Dendritic cell treated with granulocyte-macrophage colony-stimulating factor and Interleukin-4, amounts not matched to agents 40 ng/mL and 50 ng/mL, for 4 days (primary cell): ENCODE measurements around the gene NOCT.

Source experiments
- H3K27ac Mint-ChIP-seq: one replicate; pipeline ENCODE4 v1.8.0; 2022; ENCODE audit warnings: mild to moderate bottlenecking, mixed read lengths
- H3K27me3 Mint-ChIP-seq: one replicate; pipeline ENCODE4 v1.8.0; 2022; ENCODE audit warnings: mild to moderate bottlenecking, mixed read lengths
- H3K36me3 Mint-ChIP-seq: one replicate; pipeline ENCODE4 v1.8.0; 2022; ENCODE audit warnings: low read depth, mixed read lengths
- H3K4me1 Mint-ChIP-seq: one replicate; pipeline ENCODE4 v1.8.0; 2022; ENCODE audit warnings: low read depth, mixed read lengths
- H3K4me3 Mint-ChIP-seq: one replicate; pipeline ENCODE4 v1.8.0; 2022; ENCODE audit warnings: mild to moderate bottlenecking, moderate library complexity, mixed read lengths
- H3K9me3 Mint-ChIP-seq: one replicate; pipeline ENCODE4 v1.8.0; 2022; ENCODE audit warnings: mixed read lengths
- intact Hi-C: fragments of 100-400 bp; cut with micrococcal nuclease; formaldehyde crosslinking; loops from one replicate; pipeline ENCODE4 v1.15.0; 2022

The NOCT gene, protein sequence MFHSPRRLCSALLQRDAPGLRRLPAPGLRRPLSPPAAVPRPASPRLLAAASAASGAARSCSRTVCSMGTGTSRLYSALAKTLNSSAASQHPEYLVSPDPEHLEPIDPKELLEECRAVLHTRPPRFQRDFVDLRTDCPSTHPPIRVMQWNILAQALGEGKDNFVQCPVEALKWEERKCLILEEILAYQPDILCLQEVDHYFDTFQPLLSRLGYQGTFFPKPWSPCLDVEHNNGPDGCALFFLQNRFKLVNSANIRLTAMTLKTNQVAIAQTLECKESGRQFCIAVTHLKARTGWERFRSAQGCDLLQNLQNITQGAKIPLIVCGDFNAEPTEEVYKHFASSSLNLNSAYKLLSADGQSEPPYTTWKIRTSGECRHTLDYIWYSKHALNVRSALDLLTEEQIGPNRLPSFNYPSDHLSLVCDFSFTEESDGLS

GRCh38 chr4:139015269-139015947 lies at the start of gene NOCT:
Gene NOCT (plus strand): TSS chr4:139015781. CDS start chr4:139015982, 201 bp downstream.
- peaks cover 10% of the 10 kb centered on the region for H3K36me3 Mint-ChIP-seq
- peak within 1 kb of the TSS; percentile 79 for H3K4me3 Mint-ChIP-seq
- peak within 1 kb of the TSS; percentile 98 for H3K27ac Mint-ChIP-seq
- H3K9me3 Mint-ChIP-seq = no peaks in the 10 kb centered on the region
- H3K27me3 Mint-ChIP-seq = no peaks in the 10 kb centered on the region
- intact Hi-C loops = loop anchor here (1.0 to 5.0 kb wide), 2 partner anchors 38 to 67 kb away; no protein-coding TSS in a partner anchor
- peaks cover 40% of the 10 kb centered on the region for H3K4me1 Mint-ChIP-seq

DNA sequence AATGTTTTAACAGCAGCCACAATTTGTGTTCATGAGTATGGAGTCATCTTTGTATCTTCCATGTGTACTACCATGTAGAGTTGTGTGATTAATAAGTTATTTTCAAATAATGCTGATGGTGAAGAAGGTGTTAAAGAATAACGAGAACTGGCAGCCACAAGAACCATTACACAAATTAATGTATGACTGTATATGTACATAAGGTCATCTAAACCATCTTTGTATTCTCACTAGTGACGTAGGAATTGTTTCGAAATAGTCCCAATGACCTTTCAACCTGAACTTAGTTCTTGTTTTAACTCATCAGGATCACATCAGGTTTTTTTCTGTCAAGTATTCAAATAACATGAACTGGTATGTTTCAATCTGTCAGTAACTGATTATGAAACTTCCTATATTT lies 48.3 kb upstream of the NOCT start:
- H3K27ac Mint-ChIP-seq = no peak overlapping the region
- H3K9me3 Mint-ChIP-seq = no peaks in the 10 kb centered on the region
- H3K36me3 Mint-ChIP-seq = no peaks in the 10 kb centered on the region
- H3K4me3 Mint-ChIP-seq = no peak overlapping the region
- H3K4me1 Mint-ChIP-seq = peaks cover 12% of the 10 kb centered on the region
- no peaks in the 10 kb centered on the region for H3K27me3 Mint-ChIP-seq
- intact Hi-C loops = no loop called here

GRCh38 chr4:138972956-138973801 lies 42.4 kb upstream of the NOCT start:
- Mint-ChIP-seq H3K9me3 (no peaks in the 10 kb centered on the region), H3K4me1 (peaks cover 22% of the 10 kb centered on the region), H3K27me3 (no peaks in the 10 kb centered on the region), H3K27ac (no peak overlapping the region), H3K36me3 (no peaks in the 10 kb centered on the region), H3K4me3 (no peak overlapping the region)
- intact Hi-C loops = no loop called here

DNA sequence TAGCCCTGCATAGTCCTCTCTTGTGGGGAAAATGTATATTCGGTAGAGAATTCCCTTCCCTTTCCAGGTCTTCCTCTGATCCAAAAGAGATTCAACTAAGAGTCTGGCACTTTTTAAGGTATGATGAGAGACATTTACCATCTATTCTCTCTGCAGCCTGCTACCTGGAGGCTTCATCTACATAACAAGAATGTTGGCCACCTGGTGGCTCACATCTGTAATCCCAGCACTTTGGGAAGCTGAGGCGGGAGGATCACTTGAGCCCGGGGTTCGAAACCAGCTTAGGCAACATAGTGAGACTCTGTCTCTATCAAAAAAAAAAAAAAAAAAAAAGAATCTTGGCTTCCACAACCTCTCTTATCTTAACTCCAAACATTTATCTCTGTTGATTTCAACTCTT lies 40.4 kb upstream of the NOCT start:
- intact Hi-C loops = loop anchor here (5.0 kb wide), 1 partner anchor 42 kb away; the partner anchor contains the start of gene NOCT
- no peak overlapping the region for H3K4me3 Mint-ChIP-seq
- no peaks in the 10 kb centered on the region for H3K27me3 Mint-ChIP-seq
- no peak overlapping the region for H3K27ac Mint-ChIP-seq
- peaks cover 27% of the 10 kb centered on the region for H3K4me1 Mint-ChIP-seq
- H3K9me3 Mint-ChIP-seq = no peaks in the 10 kb centered on the region
- no peaks in the 10 kb centered on the region for H3K36me3 Mint-ChIP-seq

- no peaks in the 10 kb centered on the region for H3K9me3 Mint-ChIP-seq
- intact Hi-C loops = loop anchor here (5.0 kb wide), 1 partner anchor 41 kb away; the partner anchor contains the start of gene NOCT
- H3K27me3 Mint-ChIP-seq = no peaks in the 10 kb centered on the region
- no peak overlapping the region for H3K4me3 Mint-ChIP-seq
- H3K4me1 Mint-ChIP-seq = peaks cover 27% of the 10 kb centered on the region
- H3K27ac Mint-ChIP-seq = peak overlapping the region; percentile 1
- H3K36me3 Mint-ChIP-seq = no peaks in the 10 kb centered on the region
These were observed 39.1 kb upstream of the NOCT start for GRCh38 chr4:138976526-138976925.

DNA sequence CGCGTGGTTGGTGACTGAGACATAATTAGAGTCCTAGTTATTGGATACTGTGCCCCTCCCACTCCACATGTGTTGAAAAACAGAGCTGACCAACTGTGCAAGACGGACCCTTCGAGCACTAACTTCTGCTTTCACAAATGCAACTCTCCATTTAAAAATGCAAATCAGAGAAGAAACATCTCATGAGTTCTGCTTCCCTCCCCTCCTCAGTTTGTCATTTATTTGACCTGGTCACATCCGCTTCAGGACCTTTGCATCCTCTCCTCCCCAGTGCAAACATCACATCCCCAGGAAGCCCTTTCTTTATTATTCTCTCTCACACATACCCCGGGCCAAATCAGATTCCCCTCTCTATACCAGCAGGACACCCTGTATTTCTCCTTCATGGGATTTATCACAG lies 38.1 kb upstream of the NOCT start:
- intact Hi-C loops = loop anchor here (5.0 kb wide), 1 partner anchor 40 kb away; the partner anchor contains the start of gene NOCT
- peaks cover 36% of the 10 kb centered on the region for H3K4me1 Mint-ChIP-seq
- no peaks in the 10 kb centered on the region for H3K36me3 Mint-ChIP-seq
- no peaks in the 10 kb centered on the region for H3K27me3 Mint-ChIP-seq
- H3K9me3 Mint-ChIP-seq = no peaks in the 10 kb centered on the region
- peak overlapping the region; percentile 4 for H3K4me3 Mint-ChIP-seq
- peak overlapping the region; percentile 1 for H3K27ac Mint-ChIP-seq

DNA sequence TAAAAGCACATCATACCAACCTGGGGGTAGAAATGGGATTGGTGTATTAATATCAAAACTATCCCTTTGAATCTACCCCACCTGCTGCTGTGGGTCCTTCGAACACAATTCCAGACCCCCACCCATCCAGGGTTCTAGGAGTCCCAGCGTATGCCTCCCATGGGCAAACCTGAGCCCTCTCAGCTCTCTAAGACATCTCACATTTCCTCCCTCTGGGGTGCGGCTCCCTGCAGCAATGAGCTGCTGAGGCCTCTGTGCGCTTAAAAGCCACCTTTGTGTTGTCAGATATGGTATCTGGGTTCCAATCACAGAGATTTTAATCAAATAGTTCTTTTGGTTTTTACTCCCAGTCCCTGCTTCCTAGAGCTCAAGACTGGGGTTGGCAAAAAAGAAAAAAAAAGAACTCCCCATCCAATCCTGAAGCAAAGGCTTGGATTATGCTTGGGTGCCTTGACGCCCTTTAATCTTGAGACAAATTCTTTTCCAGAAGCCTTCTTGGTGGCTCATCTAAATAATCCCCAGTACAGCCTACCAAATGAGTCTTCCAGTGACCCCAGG lies 37.5 kb upstream of the NOCT start:
- Mint-ChIP-seq H3K4me1 (peaks cover 38% of the 10 kb centered on the region), H3K27me3 (no peaks in the 10 kb centered on the region), H3K4me3 (no peak overlapping the region), H3K36me3 (no peaks in the 10 kb centered on the region), H3K27ac (peak overlapping the region; percentile 1), H3K9me3 (no peaks in the 10 kb centered on the region)
- intact Hi-C loops = loop anchor here (5.0 kb wide), 1 partner anchor 39 kb away; the partner anchor contains the start of gene NOCT

- Mint-ChIP-seq H3K4me3 (no peak overlapping the region), H3K27me3 (no peaks in the 10 kb centered on the region), H3K36me3 (no peaks in the 10 kb centered on the region), H3K27ac (no peak overlapping the region), H3K9me3 (no peaks in the 10 kb centered on the region), H3K4me1 (peaks cover 36% of the 10 kb centered on the region)
- intact Hi-C loops = loop anchor here (5.0 kb wide), 1 partner anchor 39 kb away; the partner anchor contains the start of gene NOCT
These were observed 37.0 kb upstream of the NOCT start for GRCh38 chr4:138978600-138978999.

DNA sequence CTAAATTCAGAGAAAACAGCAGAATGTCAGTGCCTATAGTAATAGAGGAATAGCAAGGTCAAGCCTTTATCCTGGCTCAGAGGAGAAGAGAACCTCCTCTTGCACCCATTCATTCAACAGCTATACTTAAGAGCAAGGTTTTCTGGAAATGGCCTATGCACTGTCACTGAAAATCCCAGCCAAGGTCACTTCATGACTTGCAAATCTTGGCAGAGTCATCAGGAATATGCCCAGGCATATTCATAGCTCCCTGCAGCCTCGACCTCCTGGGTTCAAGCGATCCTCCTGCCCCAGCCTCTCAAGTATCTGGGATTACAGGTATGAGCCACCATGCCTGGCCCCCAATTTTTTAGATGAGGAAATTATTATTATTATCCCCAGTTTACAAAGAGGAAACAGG lies 35.8 kb upstream of the NOCT start:
- Mint-ChIP-seq H3K4me3 (no peak overlapping the region), H3K9me3 (no peaks in the 10 kb centered on the region), H3K4me1 (peaks cover 35% of the 10 kb centered on the region), H3K36me3 (no peaks in the 10 kb centered on the region), H3K27me3 (no peaks in the 10 kb centered on the region), H3K27ac (no peak overlapping the region)
- intact Hi-C loops = loop anchor here (5.0 kb wide), 1 partner anchor 38 kb away; the partner anchor contains the start of gene NOCT

GRCh38 chr4:138981930-138982390 lies 33.6 kb upstream of the NOCT start:
- H3K9me3 Mint-ChIP-seq = no peaks in the 10 kb centered on the region
- intact Hi-C loops = no loop called here
- H3K4me3 Mint-ChIP-seq = no peak overlapping the region
- H3K36me3 Mint-ChIP-seq = no peaks in the 10 kb centered on the region
- H3K4me1 Mint-ChIP-seq = peaks cover 35% of the 10 kb centered on the region
- H3K27ac Mint-ChIP-seq = peak overlapping the region; percentile 39
- no peaks in the 10 kb centered on the region for H3K27me3 Mint-ChIP-seq

- H3K27me3 Mint-ChIP-seq = no peaks in the 10 kb centered on the region
- peaks cover 27% of the 10 kb centered on the region for H3K4me1 Mint-ChIP-seq
- H3K4me3 Mint-ChIP-seq = no peak overlapping the region
- no peaks in the 10 kb centered on the region for H3K36me3 Mint-ChIP-seq
- H3K27ac Mint-ChIP-seq = peak overlapping the region; percentile 41
- intact Hi-C loops = no loop called here
- no peaks in the 10 kb centered on the region for H3K9me3 Mint-ChIP-seq
These were observed 32.8 kb upstream of the NOCT start for GRCh38 chr4:138982754-138983153.

- H3K9me3 Mint-ChIP-seq = no peaks in the 10 kb centered on the region
- H3K27ac Mint-ChIP-seq = no peak overlapping the region
- H3K4me3 Mint-ChIP-seq = no peak overlapping the region
- intact Hi-C loops = no loop called here
- no peaks in the 10 kb centered on the region for H3K27me3 Mint-ChIP-seq
- H3K4me1 Mint-ChIP-seq = peaks cover 18% of the 10 kb centered on the region
- H3K36me3 Mint-ChIP-seq = no peaks in the 10 kb centered on the region
These were observed 31.9 kb upstream of the NOCT start for GRCh38 chr4:138983690-138984089.

DNA sequence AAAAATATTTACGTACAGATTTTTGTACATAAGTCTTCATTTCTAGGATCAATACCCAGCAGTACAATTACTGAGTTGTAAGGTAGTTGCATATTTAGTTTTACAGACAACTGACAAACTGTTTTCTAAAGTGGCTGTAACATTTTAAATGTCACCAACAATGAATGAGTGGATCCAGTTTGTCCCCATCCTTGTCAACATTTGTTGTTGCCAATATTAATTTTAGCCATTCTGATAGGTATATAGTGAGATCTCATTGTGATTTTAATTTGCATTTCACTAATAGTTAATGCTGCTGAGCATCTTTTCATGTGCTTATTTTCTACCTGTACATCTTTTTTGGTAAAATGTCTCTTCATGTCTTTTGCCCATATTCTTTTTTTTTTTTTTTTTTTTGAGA lies 30.9 kb upstream of the NOCT start:
- Mint-ChIP-seq H3K27me3 (no peaks in the 10 kb centered on the region), H3K27ac (no peak overlapping the region), H3K9me3 (no peaks in the 10 kb centered on the region), H3K4me3 (no peak overlapping the region), H3K4me1 (peaks cover 18% of the 10 kb centered on the region), H3K36me3 (no peaks in the 10 kb centered on the region)
- intact Hi-C loops = no loop called here
